Measurements from ENCODE around the gene ARMCX1. TPM values are rescaled to one million over a fixed set of nuclear protein-coding genes. Genes with fewer than 3 reads are reported as not detected.

ARMCX1 gene
- total and polyA plus RNA-seq, 2 experiments from 2014 or later: 26.9 to 28.0 TPM

GRCh38 chrX:101507372-101507771 is 43.0 kb upstream of the ARMCX1 start:
- no peaks in the 10 kb centered on the region for H3K36me3 ChIP-seq (ENCODE audit: insufficient read depth)
- H3K27me3 Mint-ChIP-seq (ENCODE audit: insufficient read depth, low read depth, poor library complexity): no peaks in the 10 kb centered on the region
- H3K4me3 Mint-ChIP-seq: no peak overlapping the region
- H3K36me3 Mint-ChIP-seq (ENCODE audit: low read depth): peaks cover 9% of the 10 kb centered on the region; the same call in 2 of the 3 replicates
- no peak overlapping the region for H3K4me3 ChIP-seq
- no peak overlapping the region for H3K4me2 ChIP-seq
- H3K9me3 Mint-ChIP-seq: no peaks in the 10 kb centered on the region; the same call in 2 of the 3 replicates
- no peak overlapping the region for H3K27ac ChIP-seq (ENCODE audit: low read depth)
- H3K9me2 ChIP-seq (ENCODE audit: insufficient read depth): no peaks in the 10 kb centered on the region
- H3F3A ChIP-seq (replicated peaks; ENCODE audit: low read depth): no peaks in the 10 kb centered on the region
- no peaks in the 10 kb centered on the region for H3K4me1 ChIP-seq (ENCODE audit: insufficient read depth)
- TF ChIP-seq ZNF331 (CRISPR knock-in tag; IDR thresholded peaks at IDR 0.05; ENCODE audit: low read depth): no peak
- TF ChIP-seq ZNF114 (CRISPR knock-in tag; IDR thresholded peaks at IDR 0.05): no peak
- TF ChIP-seq EZH2 (IDR thresholded peaks at IDR 0.05; ENCODE audit: low read depth, unreplicated experiment): no peak
- TF ChIP-seq NANOG (IDR thresholded peaks at IDR 0.05; ENCODE audit: borderline replicate concordance): no peak
- TF ChIP-seq REST (IDR thresholded peaks at IDR 0.05; ENCODE audit: unreplicated experiment): no peak
- TF ChIP-seq CTCF (conservative IDR thresholded peaks at IDR 0.05; ENCODE audit: low read depth in 2 of 2): no peak
- no peak for TF ChIP-seq POLR2AphosphoS5 (IDR thresholded peaks at IDR 0.05; ENCODE audit: low read depth)
- TF ChIP-seq JUNB (IDR thresholded peaks at IDR 0.05; ENCODE audit: unreplicated experiment): no peak
- no peak for TF ChIP-seq ZNF462 (CRISPR knock-in tag; IDR thresholded peaks at IDR 0.05)
- no peak for TF ChIP-seq CREB1 (CRISPR knock-in tag; IDR thresholded peaks at IDR 0.05; ENCODE audit: low read depth)
- TF ChIP-seq EZH2phosphoT487 (IDR thresholded peaks at IDR 0.05; ENCODE audit: unreplicated experiment): no peak
- no peak for TF ChIP-seq ETS1 (IDR thresholded peaks at IDR 0.05)
- TF ChIP-seq STAT1 (IDR thresholded peaks at IDR 0.05; ENCODE audit: unreplicated experiment): no peak
- no peaks in the 10 kb centered on the region for H3K4me1 Mint-ChIP-seq
- no peaks in the 10 kb centered on the region for H4K20me1 ChIP-seq (replicated peaks; ENCODE audit: insufficient read depth)
- DNase-seq (ENCODE audit: low spot score): no peak
- no peaks in the 10 kb centered on the region for H3K27me3 ChIP-seq (ENCODE audit: insufficient read depth)
- H3K79me2 ChIP-seq (replicated peaks; ENCODE audit: insufficient read depth): no peaks in the 10 kb centered on the region
- no peak for ATAC-seq
- no peak overlapping the region for H2AFZ ChIP-seq
- H3K27ac Mint-ChIP-seq: no peak overlapping the region

Data from GM23338 (cell line).